Tibial nerve (tissue), 4 donors: ENCODE results near the gene CXCL9. TPM values are rescaled to one million over a fixed set of nuclear protein-coding genes. Genes with fewer than 3 reads are reported as not detected.
"Not testable (repeated sequence)": the region's sequence is repeated elsewhere in the genome, so short reads cannot be mapped to it uniquely, and the experiment has no call there.

Experiments
- DNase-seq, 2 donors: peaks; one replicate each; pipeline ENCODE4 v3.0.0-alpha.2; 2019; ENCODE audit warnings: low spot score in 2 of 2
- H3K27ac ChIP-seq, 4 donors: fragments of 200-600 bp; sonication (generic) in 3 of 4; one replicate each; pipeline ENCODE4 v1.5.1; 2017 to 2019; ENCODE audit warnings: mild to moderate bottlenecking in 1 of 4
- H3K27me3 ChIP-seq, 2 donors: fragments of 200-600 bp; sonication (generic) in 1 of 2; one replicate each; pipeline versions ENCODE4 v1.5.1 to v1.6.0; 2017 to 2019
- H3K36me3 ChIP-seq, 3 donors: fragments of 200-600 bp; sonication (generic); one replicate each; pipeline ENCODE4 v1.5.1; 2018 to 2019
- H3K4me1 ChIP-seq, 4 donors: fragments of 200-600 bp; sonication (generic) in 3 of 4; one replicate each; pipeline ENCODE4 v1.5.1; 2017 to 2019
- H3K4me3 ChIP-seq, 4 donors: fragments of 200-600 bp; sonication (generic) in 3 of 4; one replicate each; pipeline ENCODE4 v1.5.1; 2017 to 2019; ENCODE audit warnings: mild to moderate bottlenecking in 1 of 4, moderate library complexity in 1 of 4
- H3K9me3 ChIP-seq, 4 donors: fragments of 200-600 bp; sonication (generic) in 3 of 4; one replicate each; pipeline ENCODE4 v1.5.1; 2017 to 2019
- CTCF ChIP-seq, 5 experiments: fragments of 200-600 bp in 3 of 5; fragments of 450-650 bp in 2 of 5; sonication (generic) in 3 of 5; IDR thresholded peaks; one replicate each; pipeline ENCODE4 v1.5.1; 2016 to 2019; ENCODE audit warnings: antibody characterized with exemption in 5 of 5, mild to moderate bottlenecking in 3 of 5, moderate library complexity in 2 of 5
- EP300 ChIP-seq, 2 donors: sonication (generic); formaldehyde crosslinking; IDR thresholded peaks; one replicate each; pipeline ENCODE4 v1.6.1; 2017; ENCODE audit warnings: antibody characterized with exemption in 2 of 2, mild to moderate bottlenecking in 1 of 2
- POLR2A ChIP-seq, 2 donors: fragments of 450-650 bp; IDR thresholded peaks; one replicate each; pipeline ENCODE4 v1.6.1; 2017; ENCODE audit warnings: antibody characterized with exemption in 2 of 2, mild to moderate bottlenecking in 2 of 2, moderate library complexity in 2 of 2
- WGBS, 2 donors: methylation state at CpG; one replicate each; pipeline ENCODE4 v1.1.5; 2018; 5-methylcytosine and 5-hydroxymethylcytosine counted together
- total RNA-seq, 4 donors: library from RNA; depleted of rRNA; stranded (reverse); fragments of >200 nt; gene quantifications; one replicate each; pipeline ENCODE4 v1.1.0, GENCODE V29; 2016

CXCL9 gene
- total RNA-seq = 1 to 10 TPM in 1 of 4 donors, under 1 TPM in 2, not detected in 1; 0.20 to 2.7 (median 0.84) TPM

- Histone ChIP-seq H3K4me1 (peaks cover 0 to 10% (median 4%) of the 10 kb centered on the region in 4 donors), H3K36me3 (no peaks in the 10 kb centered on the region), H3K4me3 (no peak within 1 kb of the TSS), H3K9me3 (no peaks in the 10 kb centered on the region), H3K27me3 (no peaks in the 10 kb centered on the region), H3K27ac (no peak within 1 kb of the TSS)
- WGBS, 2 donors = 81 to 97% methylated on average over 1 of the region's 1 CpG
- TF ChIP-seq CTCF (IDR thresholded peaks at IDR 0.05) = no peak
- TF ChIP-seq EP300 (IDR thresholded peaks at IDR 0.05) = no peak
- no peak for TF ChIP-seq POLR2A (IDR thresholded peaks at IDR 0.05)
- DNase-seq = no peak
These were observed at the start of gene CXCL9 for GRCh38 chr4:76007089-76007862. Gene CXCL9 (minus strand): TSS chr4:76007509. CDS start chr4:76007449, 60 bp downstream.

- peak overlapping the region in 3 of 4 donors; percentile 57 to 85 (median 62) for H3K27ac ChIP-seq
- WGBS, 2 donors = 19 to 24% methylated on average over 2 of the region's 2 CpGs
- H3K4me1 ChIP-seq = peaks cover 0 to 11% (median 4%) of the 10 kb centered on the region in 4 donors
- H3K27me3 ChIP-seq = no peaks in the 10 kb centered on the region
- H3K9me3 ChIP-seq = no peaks in the 10 kb centered on the region
- DNase-seq = no peak
- no peak for TF ChIP-seq CTCF (IDR thresholded peaks at IDR 0.05)
- no peaks in the 10 kb centered on the region for H3K36me3 ChIP-seq
- H3K4me3 ChIP-seq = peak overlapping the region in 2 of 4 donors; percentile 11 to 21
These were observed 48.1 kb upstream of the CXCL9 start for GRCh38 chr4:76055421-76055820.

GRCh38 chr4:76055016-76055415 lies 47.7 kb upstream of the CXCL9 start:
- TF ChIP-seq EP300 (IDR thresholded peaks at IDR 0.05) (no peak), POLR2A (IDR thresholded peaks at IDR 0.05) (no peak), CTCF (IDR thresholded peaks at IDR 0.05) (no peak)
- Histone ChIP-seq H3K4me3 (peak overlapping the region in 2 of 4 donors; percentile 11 to 21), H3K27ac (peak overlapping the region in 3 of 4 donors; percentile 57 to 85 (median 62)), H3K4me1 (peaks cover 0 to 11% (median 2%) of the 10 kb centered on the region in 4 donors), H3K36me3 (no peaks in the 10 kb centered on the region), H3K9me3 (no peaks in the 10 kb centered on the region), H3K27me3 (no peaks in the 10 kb centered on the region)
- DNase-seq = no peak
- 42 to 50% methylated on average over 2 of the region's 2 CpGs for WGBS, 2 donors

- no peaks in the 10 kb centered on the region for H3K36me3 ChIP-seq
- H3K27me3 ChIP-seq = no peaks in the 10 kb centered on the region
- DNase-seq = no peak
- peak overlapping the region; percentile 21 to 85 (median 60) for H3K27ac ChIP-seq
- TF ChIP-seq POLR2A (IDR thresholded peaks at IDR 0.05) (peak in 1 of 2 donors; percentile 29), EP300 (IDR thresholded peaks at IDR 0.05) (peak; percentile 18 to 73), CTCF (IDR thresholded peaks at IDR 0.05) (no peak)
- WGBS, 2 donors = 20 to 26% methylated on average over 4 of the region's 4 CpGs
- no peak overlapping the region for H3K4me3 ChIP-seq
- H3K4me1 ChIP-seq = peaks cover 0 to 11% (median 2%) of the 10 kb centered on the region in 4 donors
- no peaks in the 10 kb centered on the region for H3K9me3 ChIP-seq
These were observed 46.4 kb upstream of the CXCL9 start for GRCh38 chr4:76053730-76054129.

- H3K4me1 ChIP-seq, H3K4me3 ChIP-seq, DNase-seq, H3K9me3 ChIP-seq, H3K27ac ChIP-seq, H3K36me3 ChIP-seq, H3K27me3 ChIP-seq: not testable (repeated sequence)
- 96 to 97% methylated on average over 13 to 14 of the region's 27 CpGs for WGBS, 2 donors
These were observed 43.3 kb upstream of the CXCL9 start for GRCh38 chr4:76050560-76051050.

- not testable (repeated sequence) for H3K4me1 ChIP-seq, H3K27me3 ChIP-seq, H3K4me3 ChIP-seq, H3K27ac ChIP-seq, H3K36me3 ChIP-seq, DNase-seq, H3K9me3 ChIP-seq
- 85 to 88% methylated on average over 17 of the region's 17 CpGs for WGBS, 2 donors
These were observed 42.6 kb upstream of the CXCL9 start for GRCh38 chr4:76049860-76050416.

- not testable (repeated sequence) for H3K27me3 ChIP-seq, DNase-seq, H3K4me3 ChIP-seq, H3K4me1 ChIP-seq, H3K36me3 ChIP-seq, H3K9me3 ChIP-seq, H3K27ac ChIP-seq
- WGBS, 2 donors = 81 to 86% methylated on average over 4 of the region's 4 CpGs
These were observed 37.4 kb upstream of the CXCL9 start for GRCh38 chr4:76044686-76045085.

GRCh38 chr4:76043306-76043705 lies 36.0 kb upstream of the CXCL9 start:
- not testable (repeated sequence) for H3K36me3 ChIP-seq, DNase-seq, H3K4me3 ChIP-seq, H3K27ac ChIP-seq, H3K4me1 ChIP-seq, H3K27me3 ChIP-seq, H3K9me3 ChIP-seq
- WGBS, 2 donors = 98 to 100% methylated on average over 8 to 15 of the region's 18 CpGs
